Immature natural killer cell (primary cell): ENCODE results near the gene CHPF2. TPM values are rescaled to one million over a fixed set of nuclear protein-coding genes. Genes with fewer than 3 reads are reported as not detected.

Experiments
- DNase-seq, 3 donors: peaks; one replicate each; pipeline ENCODE4 v3.0.0; 2022; ENCODE audit warnings: mixed read lengths in 1 of 3
- H3K27ac Mint-ChIP-seq, 6 donors: one replicate each; pipeline ENCODE4 v1.8.0; 2020; ENCODE audit warnings: mixed read lengths in 6 of 6, mild to moderate bottlenecking in 5 of 6, inconsistent platforms in 4 of 6, moderate library complexity in 3 of 6
- H3K27me3 Mint-ChIP-seq, 3 donors: one replicate each; pipeline ENCODE4 v1.8.0; 2020 to 2021; ENCODE audit warnings: low read depth in 3 of 3, mild to moderate bottlenecking in 3 of 3, mixed read lengths in 3 of 3, moderate library complexity in 3 of 3, inconsistent platforms in 1 of 3
- H3K36me3 Mint-ChIP-seq, 3 donors: one replicate each; pipeline ENCODE4 v1.8.0; 2020; ENCODE audit warnings: mixed read lengths in 3 of 3, inconsistent platforms in 2 of 3, mild to moderate bottlenecking in 2 of 3
- H3K4me1 Mint-ChIP-seq, 2 donors: one replicate each; pipeline ENCODE4 v1.8.0; 2020; ENCODE audit warnings: inconsistent platforms in 2 of 2, mild to moderate bottlenecking in 2 of 2, mixed read lengths in 2 of 2, moderate library complexity in 1 of 2
- H3K4me3 Mint-ChIP-seq, 5 donors: one replicate each; pipeline ENCODE4 v1.8.0; 2020; ENCODE audit warnings: mild to moderate bottlenecking in 5 of 5, mixed read lengths in 5 of 5, inconsistent platforms in 3 of 5, moderate library complexity in 3 of 5
- H3K9me3 Mint-ChIP-seq, 6 donors: one replicate each; pipeline ENCODE4 v1.8.0; 2020; ENCODE audit warnings: mild to moderate bottlenecking in 6 of 6, mixed read lengths in 6 of 6, inconsistent platforms in 4 of 6, moderate library complexity in 3 of 6
- polyA plus RNA-seq, 3 donors: library from polyadenylated mRNA; unstranded; fragments of 300-500 nt; fragmentation: Illumina TruSeq; gene quantifications; one replicate each; pipeline ENCODE4 v1.2.3, GENCODE V29; 2021

The CHPF2 gene
- polyA plus RNA-seq, 3 donors from 2014 or later = 23.0 to 39.2 (median 35.4) TPM

- Mint-ChIP-seq H3K36me3 (no peaks in the 10 kb centered on the region), H3K4me3 (no peak overlapping the region), H3K27me3 (peaks cover 4 to 13% (median 12%) of the 10 kb centered on the region in 3 donors), H3K4me1 (peaks cover 22 to 31% of the 10 kb centered on the region in 2 donors), H3K27ac (peak overlapping the region in 1 of 6 donors; percentile 12), H3K9me3 (no peaks in the 10 kb centered on the region)
- no peak for DNase-seq
These were observed 10.1 kb downstream of the CHPF2 start for GRCh38 chr7:151242159-151243044.

- DNase-seq = no peak
- Mint-ChIP-seq H3K9me3 (no peaks in the 10 kb centered on the region), H3K36me3 (no peaks in the 10 kb centered on the region), H3K4me3 (peak overlapping the region in 4 of 5 donors; percentile 67 to 77 (median 70)), H3K27me3 (peaks cover 4 to 16% (median 13%) of the 10 kb centered on the region in 3 donors), H3K4me1 (peaks cover 22 to 35% of the 10 kb centered on the region in 2 donors), H3K27ac (peak overlapping the region in 3 of 6 donors; percentile 28 to 73 (median 62))
These were observed 10.7 kb downstream of the CHPF2 start for GRCh38 chr7:151243045-151243349.

GRCh38 chr7:151243408-151244195, 11.3 kb downstream of the CHPF2 start:
- H3K4me3 Mint-ChIP-seq = peak overlapping the region; percentile 60 to 77 (median 68)
- DNase-seq = peak; percentile 34 to 51 (median 46)
- no peaks in the 10 kb centered on the region for H3K9me3 Mint-ChIP-seq
- peaks cover 27 to 38% of the 10 kb centered on the region in 2 donors for H3K4me1 Mint-ChIP-seq
- peak overlapping the region in 5 of 6 donors; percentile 51 to 79 (median 61) for H3K27ac Mint-ChIP-seq
- peaks cover 4 to 17% (median 13%) of the 10 kb centered on the region in 3 donors for H3K27me3 Mint-ChIP-seq
- no peaks in the 10 kb centered on the region for H3K36me3 Mint-ChIP-seq

GRCh38 chr7:151244196-151244840, 12.0 kb downstream of the CHPF2 start:
- peak overlapping the region; percentile 60 to 77 (median 68) for H3K4me3 Mint-ChIP-seq
- H3K9me3 Mint-ChIP-seq = no peaks in the 10 kb centered on the region
- no peaks in the 10 kb centered on the region for H3K36me3 Mint-ChIP-seq
- peak; percentile 61 to 64 (median 63) for DNase-seq
- peaks cover 31 to 40% of the 10 kb centered on the region in 2 donors for H3K4me1 Mint-ChIP-seq
- peak overlapping the region in 5 of 6 donors; percentile 22 to 73 (median 51) for H3K27ac Mint-ChIP-seq
- H3K27me3 Mint-ChIP-seq = peaks cover 6 to 17% (median 14%) of the 10 kb centered on the region in 3 donors

GRCh38 chr7:151244841-151245346, 12.6 kb downstream of the CHPF2 start:
- H3K27ac Mint-ChIP-seq = no peak overlapping the region
- H3K4me3 Mint-ChIP-seq = peak overlapping the region; percentile 60 to 77 (median 68)
- H3K36me3 Mint-ChIP-seq = no peaks in the 10 kb centered on the region
- no peaks in the 10 kb centered on the region for H3K9me3 Mint-ChIP-seq
- H3K27me3 Mint-ChIP-seq = peaks cover 7 to 17% (median 15%) of the 10 kb centered on the region in 3 donors
- peaks cover 33 to 42% of the 10 kb centered on the region in 2 donors for H3K4me1 Mint-ChIP-seq
- no peak for DNase-seq

- peaks cover 12 to 17% (median 17%) of the 10 kb centered on the region in 3 donors for H3K27me3 Mint-ChIP-seq
These were observed 13.2 kb downstream of the CHPF2 start for GRCh38 chr7:151245360-151246101.

GRCh38 chr7:151246102-151246850, 14.0 kb downstream of the CHPF2 start:
- Mint-ChIP-seq H3K36me3 (no peaks in the 10 kb centered on the region), H3K4me3 (peak overlapping the region; percentile 35 to 75 (median 61)), H3K27ac (no peak overlapping the region), H3K4me1 (peaks cover 43 to 54% of the 10 kb centered on the region in 2 donors), H3K27me3 (peaks cover 16 to 21% (median 19%) of the 10 kb centered on the region in 3 donors), H3K9me3 (no peaks in the 10 kb centered on the region)
- DNase-seq = no peak

More at GRCh38 chr7:151245360-151246101, 13.2 kb downstream of the CHPF2 start:
- peak overlapping the region; percentile 35 to 75 (median 67) for H3K4me3 Mint-ChIP-seq
- no peaks in the 10 kb centered on the region for H3K36me3 Mint-ChIP-seq
- peaks cover 35 to 46% of the 10 kb centered on the region in 2 donors for H3K4me1 Mint-ChIP-seq
- no peaks in the 10 kb centered on the region for H3K9me3 Mint-ChIP-seq
- no peak overlapping the region for H3K27ac Mint-ChIP-seq
- peak; percentile 74 to 75 (median 75) for DNase-seq

GRCh38 chr7:151246851-151247580, 14.7 kb downstream of the CHPF2 start:
- Mint-ChIP-seq H3K4me3 (peak overlapping the region; percentile 35 to 89 (median 74)), H3K27ac (no peak overlapping the region), H3K9me3 (no peaks in the 10 kb centered on the region), H3K4me1 (peaks cover 44 to 55% of the 10 kb centered on the region in 2 donors), H3K27me3 (peaks cover 16 to 22% (median 19%) of the 10 kb centered on the region in 3 donors), H3K36me3 (no peaks in the 10 kb centered on the region)
- no peak for DNase-seq

GRCh38 chr7:151247611-151248345, 15.5 kb downstream of the CHPF2 start:
- Mint-ChIP-seq H3K4me1 (peaks cover 49 to 56% of the 10 kb centered on the region in 2 donors), H3K4me3 (peak overlapping the region; percentile 76 to 90 (median 84)), H3K27ac (no peak overlapping the region), H3K27me3 (peaks cover 18 to 28% (median 20%) of the 10 kb centered on the region in 3 donors), H3K36me3 (no peaks in the 10 kb centered on the region), H3K9me3 (no peaks in the 10 kb centered on the region)
- no peak for DNase-seq

- H3K36me3 Mint-ChIP-seq = no peaks in the 10 kb centered on the region
- H3K9me3 Mint-ChIP-seq = no peaks in the 10 kb centered on the region
- DNase-seq = peak; percentile 27 to 36 (median 34)
- H3K27ac Mint-ChIP-seq = peak within 1 kb of the TSS in 3 of 6 donors; percentile 44 to 81 (median 75)
- peak within 1 kb of the TSS; percentile 79 to 90 (median 89) for H3K4me3 Mint-ChIP-seq
- H3K27me3 Mint-ChIP-seq = peaks cover 20 to 24% (median 20%) of the 10 kb centered on the region in 3 donors
- H3K4me1 Mint-ChIP-seq = peaks cover 42 to 49% of the 10 kb centered on the region in 2 donors
These were observed 16.2 kb downstream of the CHPF2 start, which contains the start of gene SMARCD3 for GRCh38 chr7:151248346-151249033. SMARCD3 (minus strand) TSS chr7:151248694; CDS start chr7:151248562, 132 bp downstream.
